DOHH2 (cell line): ENCODE results near the gene CNTN4.

Source experiments
- EZH2phosphoT487 ChIP-seq: fragments of 200-600 bp; sonication (generic); IDR thresholded peaks from 2 replicates; pipeline ENCODE4 v1.6.1; 2017; ENCODE audit warnings: borderline replicate concordance, mild to moderate bottlenecking, antibody characterized with exemption, low read length, moderate library complexity, mixed read lengths
- TF ChIP-seq, protein P1 (sequence below): fragments of 200-600 bp; sonication (generic); IDR thresholded peaks from one replicate; pipeline ENCODE4 v1.5.1; 2014; ENCODE audit warnings: antibody characterized with exemption, mild to moderate bottlenecking, low read depth, low read length; ENCODE audit not compliant: poor library complexity, severe bottlenecking

GRCh38 chr3:2092758-2093157, 5.9 kb upstream of the CNTN4 start:
- TF ChIP-seq, protein P1, sequence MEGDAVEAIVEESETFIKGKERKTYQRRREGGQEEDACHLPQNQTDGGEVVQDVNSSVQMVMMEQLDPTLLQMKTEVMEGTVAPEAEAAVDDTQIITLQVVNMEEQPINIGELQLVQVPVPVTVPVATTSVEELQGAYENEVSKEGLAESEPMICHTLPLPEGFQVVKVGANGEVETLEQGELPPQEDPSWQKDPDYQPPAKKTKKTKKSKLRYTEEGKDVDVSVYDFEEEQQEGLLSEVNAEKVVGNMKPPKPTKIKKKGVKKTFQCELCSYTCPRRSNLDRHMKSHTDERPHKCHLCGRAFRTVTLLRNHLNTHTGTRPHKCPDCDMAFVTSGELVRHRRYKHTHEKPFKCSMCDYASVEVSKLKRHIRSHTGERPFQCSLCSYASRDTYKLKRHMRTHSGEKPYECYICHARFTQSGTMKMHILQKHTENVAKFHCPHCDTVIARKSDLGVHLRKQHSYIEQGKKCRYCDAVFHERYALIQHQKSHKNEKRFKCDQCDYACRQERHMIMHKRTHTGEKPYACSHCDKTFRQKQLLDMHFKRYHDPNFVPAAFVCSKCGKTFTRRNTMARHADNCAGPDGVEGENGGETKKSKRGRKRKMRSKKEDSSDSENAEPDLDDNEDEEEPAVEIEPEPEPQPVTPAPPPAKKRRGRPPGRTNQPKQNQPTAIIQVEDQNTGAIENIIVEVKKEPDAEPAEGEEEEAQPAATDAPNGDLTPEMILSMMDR, result no peak
- no peak for TF ChIP-seq EZH2phosphoT487
